GM19438 (cell line): ENCODE data around the gene TCTN3.
"Not testable (repeated sequence)": the region's sequence is repeated elsewhere in the genome, so short reads cannot be mapped to it uniquely, and the experiment has no call there.

Source experiments
- ATAC-seq: cut with Tn5 transposase; IDR thresholded peaks from one replicate; pipeline ENCODE4 v1.9.1; 2021; ENCODE audit warnings: low read depth; ENCODE audit not compliant: unreplicated experiment

Gene TCTN3

DNA sequence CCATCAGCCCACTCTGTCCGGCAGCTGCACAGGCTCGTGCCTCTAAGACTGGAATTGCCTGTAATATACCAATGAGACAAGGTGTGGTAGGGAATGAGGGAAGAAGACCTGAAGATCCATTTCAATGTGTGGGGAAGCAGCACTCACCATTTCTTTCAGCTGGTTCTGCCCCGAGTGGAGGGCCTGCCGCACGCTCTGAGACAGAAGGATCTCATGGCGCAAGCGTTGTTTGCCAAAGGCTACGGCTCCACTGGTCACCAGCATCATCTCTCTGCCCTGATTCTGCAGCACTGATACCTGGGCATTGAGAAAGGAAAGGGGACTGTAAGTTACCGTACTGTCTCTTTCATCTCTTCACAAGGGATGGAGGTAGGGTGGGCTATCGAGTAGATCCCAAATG, 56.6 kb downstream of the TCTN3 start:
- no peak for ATAC-seq

DNA sequence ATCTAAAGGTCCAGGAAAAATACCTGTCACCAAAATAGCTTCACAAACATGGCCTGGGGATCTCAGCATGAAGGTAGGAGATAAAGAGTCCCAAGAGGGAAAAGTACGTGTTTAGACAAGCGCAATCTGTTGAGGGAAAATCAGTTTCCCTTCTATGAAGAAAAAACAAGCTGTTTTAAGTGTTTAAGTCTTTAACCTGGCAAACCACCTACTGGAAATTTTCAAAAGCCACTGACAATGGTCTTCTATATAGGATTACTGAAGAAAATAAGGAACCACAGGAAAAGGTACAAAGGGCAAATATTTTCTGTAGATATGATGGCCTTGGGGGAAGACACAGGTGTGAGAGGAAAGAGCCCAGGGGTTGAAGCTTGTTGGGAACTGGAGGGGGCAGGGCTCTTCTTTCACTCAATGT, 58.4 kb downstream of the TCTN3 start:
- ATAC-seq, result no peak

DNA sequence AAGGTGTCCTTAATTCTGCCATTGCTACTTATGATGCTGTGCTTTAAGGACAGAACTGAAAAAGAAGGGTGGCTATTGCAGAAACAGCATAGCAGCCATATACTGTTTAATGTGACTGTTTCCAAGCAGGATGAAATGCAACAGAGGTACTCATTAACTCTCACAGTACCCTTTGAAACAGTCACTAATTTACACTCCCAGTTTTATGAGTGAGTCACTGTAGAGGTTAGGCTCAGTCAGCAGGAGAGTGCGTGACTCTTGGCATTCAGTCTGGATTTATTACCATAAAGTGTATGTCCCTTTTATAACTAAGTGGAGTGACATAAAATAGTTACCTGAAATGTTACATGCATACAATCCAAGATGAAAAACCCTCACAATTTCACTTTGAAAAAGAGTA, 64.9 kb downstream of the TCTN3 start:
- ATAC-seq, result no peak

DNA sequence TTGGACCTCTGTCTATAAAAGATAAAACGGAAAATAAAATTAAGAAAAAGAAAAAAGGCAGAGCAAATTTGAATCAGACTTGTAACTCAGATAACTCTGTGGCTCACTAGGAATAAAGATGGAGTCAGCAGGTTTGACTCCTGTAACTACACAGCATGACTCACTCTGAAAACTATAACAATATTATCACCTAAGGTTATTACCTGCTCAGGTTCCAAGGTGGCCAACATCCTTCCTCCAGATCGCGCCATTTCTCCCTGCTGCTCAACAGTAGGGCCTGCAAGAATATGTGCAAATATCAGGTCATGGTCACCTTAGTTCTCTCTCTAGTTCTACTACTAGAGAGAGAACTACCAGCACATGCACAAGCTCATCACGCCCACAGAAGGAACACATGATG, 67.2 kb downstream of the TCTN3 start:
- ATAC-seq, result no peak

DNA sequence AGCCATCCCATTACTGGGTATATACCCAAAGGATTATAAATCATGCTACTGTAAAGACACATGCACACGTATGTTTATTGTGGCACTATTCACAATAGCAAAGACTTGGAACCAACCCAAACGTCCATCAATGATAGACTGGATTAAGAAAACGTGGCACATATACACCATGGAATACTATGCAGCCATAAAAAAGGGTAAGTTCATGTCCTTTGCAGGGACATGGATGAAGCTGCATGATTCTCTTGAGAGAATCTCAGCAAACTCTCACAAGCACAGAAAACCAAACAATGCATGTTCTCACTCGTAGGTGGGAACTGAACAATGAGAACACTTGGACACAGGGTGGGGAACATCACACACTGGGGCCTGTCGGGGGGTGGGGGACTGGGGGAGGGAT, 73.3 kb downstream of the TCTN3 start:
- not testable (repeated sequence) for ATAC-seq

DNA sequence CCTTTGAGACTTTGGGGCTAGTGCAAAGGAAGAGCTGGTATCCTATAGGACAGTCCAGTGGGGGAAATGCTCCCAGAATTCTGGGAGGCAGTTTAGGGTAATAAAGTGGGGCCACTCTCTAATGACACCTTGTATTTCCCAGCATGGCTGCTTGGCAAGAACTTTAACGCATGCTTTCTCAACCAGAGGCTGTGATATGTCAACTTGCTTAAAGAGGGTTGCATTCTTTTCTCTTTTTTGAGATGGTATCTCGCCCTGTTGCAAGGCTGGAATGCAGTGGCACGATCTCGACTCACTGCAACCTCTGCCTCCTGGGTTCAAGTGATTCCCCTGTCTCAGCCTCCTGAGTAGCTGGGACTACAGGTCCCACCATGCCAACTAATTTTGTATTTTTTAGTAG, 75.6 kb downstream of the TCTN3 start:
- ATAC-seq, result no peak

DNA sequence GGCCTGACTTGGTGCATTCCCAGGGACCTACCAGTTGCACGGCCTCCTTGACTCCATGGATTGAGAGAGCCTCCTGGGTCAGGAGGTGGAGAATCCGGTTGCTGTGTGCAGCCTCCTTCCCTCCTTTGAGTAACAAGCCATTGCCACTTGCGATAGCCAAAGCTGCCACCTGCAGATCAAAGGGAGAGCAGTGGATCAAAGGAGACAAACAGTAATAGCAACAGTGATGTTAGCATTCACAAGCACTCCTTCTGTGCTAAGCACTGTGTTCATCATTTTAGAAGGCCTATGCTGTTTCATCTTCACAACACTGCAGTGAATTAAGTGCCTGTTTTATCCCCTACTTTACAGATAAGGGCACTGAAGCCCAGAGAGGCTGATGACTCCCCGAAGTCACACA, 77.3 kb downstream of the TCTN3 start:
- ATAC-seq, result no peak
